ENCODE data around the gene CBX4. TPM values are rescaled to one million over a fixed set of nuclear protein-coding genes. Genes with fewer than 3 reads are reported as not detected.

The CBX4 gene
- total and polyA plus RNA-seq, 2 of the 13 experiments (the other 11 are each of a cell fraction or from before 2014, with no cell fraction given): 25.8 to 50.8 TPM

DNA sequence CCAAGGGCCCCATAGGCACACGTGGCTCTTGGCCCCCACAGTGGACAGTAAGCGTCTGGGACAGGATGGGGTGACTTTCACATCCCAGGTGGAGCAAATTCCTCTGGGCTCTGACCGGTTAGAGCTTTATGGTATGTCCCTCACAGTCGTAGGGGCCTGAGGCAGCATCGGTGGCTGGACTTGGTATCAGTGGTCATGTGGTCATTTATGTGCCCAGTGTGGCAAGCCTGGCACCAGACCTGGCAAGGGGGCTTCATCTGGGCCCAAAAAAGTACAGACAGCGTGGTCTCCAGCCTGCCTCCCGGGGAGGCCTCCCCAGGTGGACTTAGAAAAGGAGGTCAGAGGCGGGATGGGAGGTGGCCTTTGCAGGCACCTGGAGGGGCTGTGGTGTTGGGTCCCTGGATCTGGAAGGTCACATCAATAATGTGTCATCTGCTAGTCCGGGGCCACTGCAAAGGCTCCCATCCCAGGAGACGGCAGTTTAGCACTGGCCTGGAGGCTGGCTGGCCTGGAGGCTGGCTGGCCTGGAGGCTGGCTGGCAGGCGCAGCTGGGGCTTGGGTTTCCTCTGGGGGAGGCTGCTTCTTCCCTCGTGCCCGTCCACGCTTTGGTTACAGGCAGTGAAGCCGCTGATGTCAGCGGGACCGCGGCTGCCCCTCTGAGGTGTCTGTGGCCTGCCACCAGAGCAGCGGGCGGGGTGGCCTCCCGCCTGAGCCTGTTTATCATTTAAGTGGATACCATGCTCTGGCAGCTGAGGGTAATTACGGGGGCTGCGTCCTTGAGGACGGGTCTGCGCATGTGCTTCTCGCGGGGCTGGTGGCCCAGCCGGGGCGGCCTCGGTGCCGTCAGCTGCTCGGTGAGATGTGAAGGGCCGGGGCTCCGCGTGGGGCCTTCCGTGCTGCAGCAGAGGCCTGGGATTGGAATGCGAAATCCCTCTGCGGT is 20.7 kb upstream of the CBX4 start:
- CTCF ChIA-PET (ENCODE audit: low intra/inter-chr PET ratio, low total read pairs): no interaction called here
- Histone ChIP-seq H3K36me3 (replicated peaks in 1 of 2; ENCODE audit: control insufficient read depth in 1 of 2, insufficient read depth in 2 of 2, low read length in 2 of 2) (no peaks in the 10 kb centered on the region), H4K20me1 (ENCODE audit: insufficient read depth, low read length) (no peaks in the 10 kb centered on the region), H2AFZ (ENCODE audit: low read length) (no peak overlapping the region), H3K27me3 (ENCODE audit: control insufficient read depth in 1 of 2, insufficient read depth in 2 of 2, low read length in 2 of 2) (peaks cover 23 to 66% of the 10 kb centered on the region in 2 experiments; a peak in 4 of 5 replicates), H3K4me2 (ENCODE audit: low read depth, low read length) (no peak overlapping the region), H3K27ac (ENCODE audit: extremely low read length, insufficient read depth, low read length) (no peak overlapping the region), H3K9ac (ENCODE audit: insufficient read depth, low read depth, low read length) (no peak overlapping the region), H3K4me1 (ENCODE audit: insufficient read depth, low read length) (peaks cover 52% of the 10 kb centered on the region), H3K79me2 (ENCODE audit: insufficient read depth, low read length) (no peaks in the 10 kb centered on the region), H3K9me3 (ENCODE audit: low read length) (no peaks in the 10 kb centered on the region), H3K4me3 (replicated peaks in 1 of 3; ENCODE audit: insufficient read depth in 1 of 3, low read depth in 2 of 3, low read length in 3 of 3) (no peak overlapping the region)
- no peak for DNase-seq (ENCODE audit: low spot score)
- no TSS peak for BruUV-seq (replicated peaks)
- 57% methylated on average over 29 of the region's 38 CpGs for WGBS (ENCODE audit: low lambda C conversion rate)
- in situ Hi-C loops (cut with HindIII; ENCODE audit: extremely low pct_ligation_motif_present, low pct_unique_long_range_greater_than_20kb): no loop called here
- POLR2A ChIA-PET: interaction anchor here (1.0 kb wide), 1 partner anchor 18 kb away, joined by 4 read pairs; no protein-coding TSS in a partner anchor
- FAIRE-seq: no peak
- ATAC-seq: no peak
- intact Hi-C loops (cut with micrococcal nuclease; ENCODE audit: unreplicated experiment): no loop called here
- TF ChIP-seq, protein P1, sequence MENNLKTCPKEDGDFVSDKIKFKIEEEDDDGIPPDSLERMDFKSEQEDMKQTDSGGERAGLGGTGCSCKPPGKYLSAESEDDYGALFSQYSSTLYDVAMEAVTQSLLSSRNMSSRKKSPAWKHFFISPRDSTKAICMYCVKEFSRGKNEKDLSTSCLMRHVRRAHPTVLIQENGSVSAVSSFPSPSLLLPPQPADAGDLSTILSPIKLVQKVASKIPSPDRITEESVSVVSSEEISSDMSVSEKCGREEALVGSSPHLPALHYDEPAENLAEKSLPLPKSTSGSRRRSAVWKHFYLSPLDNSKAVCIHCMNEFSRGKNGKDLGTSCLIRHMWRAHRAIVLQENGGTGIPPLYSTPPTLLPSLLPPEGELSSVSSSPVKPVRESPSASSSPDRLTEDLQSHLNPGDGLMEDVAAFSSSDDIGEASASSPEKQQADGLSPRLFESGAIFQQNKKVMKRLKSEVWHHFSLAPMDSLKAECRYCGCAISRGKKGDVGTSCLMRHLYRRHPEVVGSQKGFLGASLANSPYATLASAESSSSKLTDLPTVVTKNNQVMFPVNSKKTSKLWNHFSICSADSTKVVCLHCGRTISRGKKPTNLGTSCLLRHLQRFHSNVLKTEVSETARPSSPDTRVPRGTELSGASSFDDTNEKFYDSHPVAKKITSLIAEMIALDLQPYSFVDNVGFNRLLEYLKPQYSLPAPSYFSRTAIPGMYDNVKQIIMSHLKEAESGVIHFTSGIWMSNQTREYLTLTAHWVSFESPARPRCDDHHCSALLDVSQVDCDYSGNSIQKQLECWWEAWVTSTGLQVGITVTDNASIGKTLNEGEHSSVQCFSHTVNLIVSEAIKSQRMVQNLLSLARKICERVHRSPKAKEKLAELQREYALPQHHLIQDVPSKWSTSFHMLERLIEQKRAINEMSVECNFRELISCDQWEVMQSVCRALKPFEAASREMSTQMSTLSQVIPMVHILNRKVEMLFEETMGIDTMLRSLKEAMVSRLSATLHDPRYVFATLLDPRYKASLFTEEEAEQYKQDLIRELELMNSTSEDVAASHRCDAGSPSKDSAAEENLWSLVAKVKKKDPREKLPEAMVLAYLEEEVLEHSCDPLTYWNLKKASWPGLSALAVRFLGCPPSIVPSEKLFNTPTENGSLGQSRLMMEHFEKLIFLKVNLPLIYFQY (CRISPR knock-in tag; IDR thresholded peaks at IDR 0.05; ENCODE audit: borderline replicate concordance): no peak
- TF ChIP-seq NR3C1 (CRISPR knock-in tag; IDR thresholded peaks at IDR 0.05) (no peak), SUZ12 (IDR thresholded peaks at IDR 0.05; ENCODE audit: low read depth, low read length) (no peak), REXO4 (CRISPR knock-in tag; IDR thresholded peaks at IDR 0.05; ENCODE audit: borderline replicate concordance) (no peak), SETDB1 (CRISPR knock-in tag; IDR thresholded peaks at IDR 0.05; ENCODE audit: borderline replicate concordance) (no peak), ZNF598 (CRISPR knock-in tag; IDR thresholded peaks at IDR 0.05; ENCODE audit: borderline replicate concordance) (no peak), ZNF17 (CRISPR knock-in tag; IDR thresholded peaks at IDR 0.05) (no peak), FIP1L1 (IDR thresholded peaks at IDR 0.05; ENCODE audit: borderline replicate concordance, insufficient read depth, low read depth, low read length) (no peak), ZNF367 (CRISPR knock-in tag; IDR thresholded peaks at IDR 0.05; ENCODE audit: borderline replicate concordance) (no peak), MLLT10 (CRISPR knock-in tag; IDR thresholded peaks at IDR 0.05) (no peak)
- TF ChIP-seq, protein P2, sequence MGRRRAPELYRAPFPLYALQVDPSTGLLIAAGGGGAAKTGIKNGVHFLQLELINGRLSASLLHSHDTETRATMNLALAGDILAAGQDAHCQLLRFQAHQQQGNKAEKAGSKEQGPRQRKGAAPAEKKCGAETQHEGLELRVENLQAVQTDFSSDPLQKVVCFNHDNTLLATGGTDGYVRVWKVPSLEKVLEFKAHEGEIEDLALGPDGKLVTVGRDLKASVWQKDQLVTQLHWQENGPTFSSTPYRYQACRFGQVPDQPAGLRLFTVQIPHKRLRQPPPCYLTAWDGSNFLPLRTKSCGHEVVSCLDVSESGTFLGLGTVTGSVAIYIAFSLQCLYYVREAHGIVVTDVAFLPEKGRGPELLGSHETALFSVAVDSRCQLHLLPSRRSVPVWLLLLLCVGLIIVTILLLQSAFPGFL (CRISPR knock-in tag; IDR thresholded peaks at IDR 0.05): no peak
- TF ChIP-seq, protein P3, sequence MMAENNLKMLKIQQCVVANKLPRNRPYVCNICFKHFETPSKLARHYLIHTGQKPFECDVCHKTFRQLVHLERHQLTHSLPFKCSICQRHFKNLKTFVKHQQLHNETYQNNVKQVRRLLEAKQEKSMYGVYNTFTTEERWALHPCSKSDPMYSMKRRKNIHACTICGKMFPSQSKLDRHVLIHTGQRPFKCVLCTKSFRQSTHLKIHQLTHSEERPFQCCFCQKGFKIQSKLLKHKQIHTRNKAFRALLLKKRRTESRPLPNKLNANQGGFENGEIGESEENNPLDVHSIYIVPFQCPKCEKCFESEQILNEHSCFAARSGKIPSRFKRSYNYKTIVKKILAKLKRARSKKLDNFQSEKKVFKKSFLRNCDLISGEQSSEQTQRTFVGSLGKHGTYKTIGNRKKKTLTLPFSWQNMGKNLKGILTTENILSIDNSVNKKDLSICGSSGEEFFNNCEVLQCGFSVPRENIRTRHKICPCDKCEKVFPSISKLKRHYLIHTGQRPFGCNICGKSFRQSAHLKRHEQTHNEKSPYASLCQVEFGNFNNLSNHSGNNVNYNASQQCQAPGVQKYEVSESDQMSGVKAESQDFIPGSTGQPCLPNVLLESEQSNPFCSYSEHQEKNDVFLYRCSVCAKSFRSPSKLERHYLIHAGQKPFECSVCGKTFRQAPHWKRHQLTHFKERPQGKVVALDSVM (CRISPR knock-in tag; IDR thresholded peaks at IDR 0.05): peak; percentile 74; the same call in 1 of the 2 replicates
- TF ChIP-seq, protein P4, sequence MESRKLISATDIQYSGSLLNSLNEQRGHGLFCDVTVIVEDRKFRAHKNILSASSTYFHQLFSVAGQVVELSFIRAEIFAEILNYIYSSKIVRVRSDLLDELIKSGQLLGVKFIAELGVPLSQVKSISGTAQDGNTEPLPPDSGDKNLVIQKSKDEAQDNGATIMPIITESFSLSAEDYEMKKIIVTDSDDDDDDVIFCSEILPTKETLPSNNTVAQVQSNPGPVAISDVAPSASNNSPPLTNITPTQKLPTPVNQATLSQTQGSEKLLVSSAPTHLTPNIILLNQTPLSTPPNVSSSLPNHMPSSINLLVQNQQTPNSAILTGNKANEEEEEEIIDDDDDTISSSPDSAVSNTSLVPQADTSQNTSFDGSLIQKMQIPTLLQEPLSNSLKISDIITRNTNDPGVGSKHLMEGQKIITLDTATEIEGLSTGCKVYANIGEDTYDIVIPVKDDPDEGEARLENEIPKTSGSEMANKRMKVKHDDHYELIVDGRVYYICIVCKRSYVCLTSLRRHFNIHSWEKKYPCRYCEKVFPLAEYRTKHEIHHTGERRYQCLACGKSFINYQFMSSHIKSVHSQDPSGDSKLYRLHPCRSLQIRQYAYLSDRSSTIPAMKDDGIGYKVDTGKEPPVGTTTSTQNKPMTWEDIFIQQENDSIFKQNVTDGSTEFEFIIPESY (CRISPR knock-in tag; IDR thresholded peaks at IDR 0.05): peak; percentile 56; the same call in 1 of the 2 replicates
